Measurements from ENCODE around the gene NLRP9. TPM values are rescaled to one million over a fixed set of nuclear protein-coding genes. Genes with fewer than 3 reads are reported as not detected.

NLRP9 gene
- total RNA-seq, 1 experiment from 2014 or later = not detected

GRCh38 chr19:55684946-55685681 is 53.1 kb downstream of the NLRP9 start:
- H3K4me1 ChIP-seq = peaks cover 57% of the 10 kb centered on the region
- Mint-ChIP-seq H3K4me1 (ENCODE audit: low read depth, unreplicated experiment) (peaks cover 46% of the 10 kb centered on the region), H3K9me3 (ENCODE audit: unreplicated experiment) (no peaks in the 10 kb centered on the region), H3K27ac (ENCODE audit: unreplicated experiment) (peak overlapping the region; percentile 94), H3K36me3 (ENCODE audit: insufficient read depth, unreplicated experiment) (peaks cover 85% of the 10 kb centered on the region), H3K4me3 (ENCODE audit: unreplicated experiment) (no peak overlapping the region), H3K27me3 (ENCODE audit: insufficient read depth, unreplicated experiment) (no peaks in the 10 kb centered on the region)
- no peaks in the 10 kb centered on the region for H3K27me3 ChIP-seq (replicated peaks; ENCODE audit: control insufficient read depth, insufficient read depth, low read length)
- intact Hi-C loops (cut with micrococcal nuclease; ENCODE audit: unreplicated experiment) = loop anchor here (1.0 kb wide), 1 partner anchor 17 kb away; no protein-coding TSS in a partner anchor
- peaks cover 10% of the 10 kb centered on the region for H3K36me3 ChIP-seq (ENCODE audit: control insufficient read depth, insufficient read depth, low read length)
- no peak overlapping the region for H3K4me3 ChIP-seq (ENCODE audit: low read depth, low read length)
- BruUV-seq (replicated peaks) = no TSS peak
- no peaks in the 10 kb centered on the region for H3K9me3 ChIP-seq
- no peak for TF ChIP-seq CTCF (IDR thresholded peaks at IDR 0.05; ENCODE audit: insufficient read depth in 1 of 2, low read depth in 1 of 2, low read length in 1 of 2, severe bottlenecking in 1 of 2, unreplicated experiment in 1 of 2)
- ChIA-PET POLR2A (no interaction called here), CTCF (interaction anchor here (1.7 kb wide), 1 partner anchor 14 kb away, joined by 8 read pairs; no protein-coding TSS in a partner anchor)
- DNase-seq = no peak

- Histone ChIP-seq H3K27me3 (replicated peaks; ENCODE audit: control insufficient read depth, insufficient read depth, low read length) (no peaks in the 10 kb centered on the region), H3K4me1 (peaks cover 49% of the 10 kb centered on the region), H3K9me3 (no peaks in the 10 kb centered on the region), H3K36me3 (ENCODE audit: control insufficient read depth, insufficient read depth, low read length) (peaks cover 8% of the 10 kb centered on the region; the same call in 1 of the 2 replicates), H3K4me3 (ENCODE audit: low read depth, low read length) (peak overlapping the region; percentile 5; the same call in 1 of the 2 replicates)
- POLR2A ChIA-PET = interaction anchor here (0.9 to 1.4 kb wide), 3 partner anchors 18 to 207 kb away, joined by 3 to 17 read pairs (median 4); partner anchors contain the start of genes U2AF2 and ZNF628
- CTCF ChIA-PET = interaction anchor here (0.8 to 1.7 kb wide), 4 partner anchors 12 to 650 kb away, joined by 3 to 8 read pairs (median 6); no protein-coding TSS in a partner anchor
- peak overlapping the region; percentile 94 for H3K27ac Mint-ChIP-seq (ENCODE audit: unreplicated experiment)
- no peaks in the 10 kb centered on the region for H3K9me3 Mint-ChIP-seq (ENCODE audit: unreplicated experiment)
- peaks cover 83% of the 10 kb centered on the region for H3K36me3 Mint-ChIP-seq (ENCODE audit: insufficient read depth, unreplicated experiment)
- peak; percentile 69 to 79 for DNase-seq
- intact Hi-C loops (cut with micrococcal nuclease; ENCODE audit: unreplicated experiment) = loop anchor here (1.0 kb wide), 1 partner anchor 19 kb away; no protein-coding TSS in a partner anchor
- H3K27me3 Mint-ChIP-seq (ENCODE audit: insufficient read depth, unreplicated experiment) = no peaks in the 10 kb centered on the region
- TF ChIP-seq CTCF (IDR thresholded peaks at IDR 0.05; ENCODE audit: insufficient read depth in 1 of 2, low read depth in 1 of 2, low read length in 1 of 2, severe bottlenecking in 1 of 2, unreplicated experiment in 1 of 2) = no peak
- H3K4me1 Mint-ChIP-seq (ENCODE audit: low read depth, unreplicated experiment) = peaks cover 39% of the 10 kb centered on the region
- BruUV-seq (replicated peaks) = TSS peak; percentile 89
- H3K4me3 Mint-ChIP-seq (ENCODE audit: unreplicated experiment) = peak overlapping the region; percentile 71
These were observed 54.5 kb downstream of the NLRP9 start for GRCh38 chr19:55683449-55684261.
